Measurements from ENCODE around the gene DCN.

Gene DCN

DNA sequence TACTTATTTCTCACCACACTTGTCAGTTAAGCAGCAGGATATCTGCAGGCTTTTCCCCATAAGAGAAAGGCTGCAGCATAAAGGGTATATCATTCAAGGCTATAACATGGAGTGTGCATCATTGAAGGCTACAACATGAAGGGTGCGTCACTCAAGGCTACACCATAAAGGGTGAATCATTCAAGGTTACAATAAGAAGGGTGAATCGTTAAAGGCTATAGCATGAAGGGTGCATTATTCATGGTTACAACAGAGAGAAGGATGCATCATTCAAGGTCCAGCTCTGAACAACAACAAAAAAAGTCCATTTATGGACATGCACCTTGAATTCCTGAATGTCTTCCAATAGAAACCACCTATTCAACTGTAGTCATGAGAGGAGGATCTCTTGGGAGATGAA lies 38.6 kb downstream of the DCN start:
- no peak overlapping the region for H3K27ac ChIP-seq (ENCODE audit: low read length)
- H3K4me2 ChIP-seq (ENCODE audit: low read length): no peak overlapping the region
- H3K4me1 ChIP-seq (ENCODE audit: low read length): no peaks in the 10 kb centered on the region

DNA sequence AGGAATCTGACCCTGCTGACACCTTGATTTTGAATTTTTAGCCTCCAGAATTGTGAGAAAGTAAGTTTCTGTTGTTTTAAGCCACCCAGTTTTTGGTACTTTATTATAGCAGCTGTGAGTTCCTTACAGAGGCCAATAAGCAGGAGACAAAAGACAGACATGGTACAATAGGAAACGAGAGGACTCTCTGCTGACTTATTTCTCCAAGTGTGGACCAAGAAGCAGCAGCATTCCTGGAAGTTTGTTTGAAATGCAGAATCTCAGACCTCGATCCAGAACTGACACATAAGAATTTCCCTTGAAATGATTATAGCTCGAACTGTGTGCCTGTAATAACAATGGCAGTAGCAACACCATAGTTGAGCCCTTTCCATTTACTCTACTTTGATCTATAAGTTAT lies 39.4 kb downstream of the DCN start:
- Histone ChIP-seq H3K9me3 (ENCODE audit: insufficient read depth, low read length) (no peaks in the 10 kb centered on the region), H2AFZ (ENCODE audit: low read depth, low read length) (no peak overlapping the region), H3K79me2 (ENCODE audit: low read length) (no peaks in the 10 kb centered on the region), H3K9ac (ENCODE audit: low read length) (no peak overlapping the region), H3K4me3 (ENCODE audit: low read length) (no peak overlapping the region), H4K20me1 (ENCODE audit: insufficient read depth, low read length) (no peaks in the 10 kb centered on the region), H3K27me3 (ENCODE audit: low read depth, low read length) (no peaks in the 10 kb centered on the region), H3K4me1 (ENCODE audit: low read length) (no peaks in the 10 kb centered on the region), H3K4me2 (ENCODE audit: low read length) (no peak overlapping the region), H3K36me3 (replicated peaks; ENCODE audit: low read depth, low read length) (no peaks in the 10 kb centered on the region), H3K27ac (ENCODE audit: low read length) (no peak overlapping the region)
- TF ChIP-seq EZH2phosphoT487 (IDR thresholded peaks at IDR 0.05; ENCODE audit: low read depth): no peak
- TF ChIP-seq CTCF (IDR thresholded peaks at IDR 0.05; ENCODE audit: low read depth, low read length): no peak

More for the DNA sequence above, 38.6 kb downstream of the DCN start:
- Histone ChIP-seq H3K9ac (ENCODE audit: low read length) (no peak overlapping the region), H3K79me2 (ENCODE audit: low read length) (no peaks in the 10 kb centered on the region), H3K27me3 (ENCODE audit: low read depth, low read length) (no peaks in the 10 kb centered on the region), H3K36me3 (replicated peaks; ENCODE audit: low read depth, low read length) (no peaks in the 10 kb centered on the region), H3K4me3 (ENCODE audit: low read length) (no peak overlapping the region), H3K9me3 (ENCODE audit: insufficient read depth, low read length) (no peaks in the 10 kb centered on the region), H4K20me1 (ENCODE audit: insufficient read depth, low read length) (no peaks in the 10 kb centered on the region), H2AFZ (ENCODE audit: low read depth, low read length) (no peak overlapping the region)
- no peak for TF ChIP-seq CTCF (IDR thresholded peaks at IDR 0.05; ENCODE audit: low read depth, low read length)
- TF ChIP-seq EZH2phosphoT487 (IDR thresholded peaks at IDR 0.05; ENCODE audit: low read depth): no peak

GRCh38 chr12:91142221-91142631 lies 40.4 kb downstream of the DCN start:
- Histone ChIP-seq H3K4me3 (ENCODE audit: low read length) (no peak overlapping the region), H3K36me3 (replicated peaks; ENCODE audit: low read depth, low read length) (no peaks in the 10 kb centered on the region), H3K9ac (ENCODE audit: low read length) (no peak overlapping the region), H3K9me3 (ENCODE audit: insufficient read depth, low read length) (no peaks in the 10 kb centered on the region), H3K79me2 (ENCODE audit: low read length) (no peaks in the 10 kb centered on the region), H3K4me2 (ENCODE audit: low read length) (no peak overlapping the region), H3K27ac (ENCODE audit: low read length) (no peak overlapping the region), H4K20me1 (ENCODE audit: insufficient read depth, low read length) (no peaks in the 10 kb centered on the region), H3K27me3 (ENCODE audit: low read depth, low read length) (no peaks in the 10 kb centered on the region), H3K4me1 (ENCODE audit: low read length) (no peaks in the 10 kb centered on the region), H2AFZ (ENCODE audit: low read depth, low read length) (no peak overlapping the region)
- TF ChIP-seq EZH2phosphoT487 (IDR thresholded peaks at IDR 0.05; ENCODE audit: low read depth) (no peak), CTCF (IDR thresholded peaks at IDR 0.05; ENCODE audit: low read depth, low read length) (no peak)

- Histone ChIP-seq H3K4me3 (ENCODE audit: low read length) (no peak overlapping the region), H4K20me1 (ENCODE audit: insufficient read depth, low read length) (no peaks in the 10 kb centered on the region), H3K79me2 (ENCODE audit: low read length) (no peaks in the 10 kb centered on the region), H3K9ac (ENCODE audit: low read length) (no peak overlapping the region), H3K27ac (ENCODE audit: low read length) (no peak overlapping the region), H3K4me2 (ENCODE audit: low read length) (no peak overlapping the region), H3K4me1 (ENCODE audit: low read length) (no peaks in the 10 kb centered on the region), H3K9me3 (ENCODE audit: insufficient read depth, low read length) (no peaks in the 10 kb centered on the region), H2AFZ (ENCODE audit: low read depth, low read length) (no peak overlapping the region), H3K36me3 (replicated peaks; ENCODE audit: low read depth, low read length) (no peaks in the 10 kb centered on the region), H3K27me3 (ENCODE audit: low read depth, low read length) (no peaks in the 10 kb centered on the region)
- TF ChIP-seq EZH2phosphoT487 (IDR thresholded peaks at IDR 0.05; ENCODE audit: low read depth) (no peak), CTCF (IDR thresholded peaks at IDR 0.05; ENCODE audit: low read depth, low read length) (no peak)
Observed at GRCh38 chr12:91140026-91140931, 42.3 kb downstream of the DCN start.
